Mesothelial cell of epicardium (in vitro differentiated cells): ENCODE measurements around the gene HBM. TPM values are rescaled to one million over a fixed set of nuclear protein-coding genes. Genes with fewer than 3 reads are reported as not detected.
"Not testable (repeated sequence)": the region's sequence is repeated elsewhere in the genome, so short reads cannot be mapped to it uniquely, and the experiment has no call there.

Experiments
- DNase-seq, 2 experiments: peaks; one replicate each; pipeline ENCODE4 v3.0.0; 2021; ENCODE audit warnings: low spot score in 2 of 2; ENCODE audit not compliant: unreplicated experiment in 2 of 2
- H3K27ac Mint-ChIP-seq: 2 replicates; pipeline ENCODE4 v1.8.0; 2021; ENCODE audit warnings: mixed read lengths
- H3K27me3 Mint-ChIP-seq: 2 replicates; pipeline ENCODE4 v1.8.0; 2021; ENCODE audit warnings: low read depth, mixed read lengths
- H3K36me3 Mint-ChIP-seq: 2 replicates; pipeline ENCODE4 v1.8.0; 2021; ENCODE audit warnings: mixed read lengths
- H3K4me1 Mint-ChIP-seq: 2 replicates; pipeline ENCODE4 v1.8.0; 2021; ENCODE audit warnings: mixed read lengths
- H3K4me3 Mint-ChIP-seq: 2 replicates; pipeline ENCODE4 v1.8.0; 2021; ENCODE audit warnings: mild to moderate bottlenecking, moderate library complexity, mixed read lengths
- H3K9me3 Mint-ChIP-seq: 2 replicates; pipeline ENCODE4 v1.8.0; 2021; ENCODE audit warnings: mixed read lengths
- total RNA-seq: library from RNA; stranded (reverse); gene quantifications from 3 replicates; pipeline ENCODE4 v1.2.1, GENCODE V29; 2021
- TF ChIP-seq, protein P1 (sequence below): fragments of 200-600 bp; sonication (generic); IDR thresholded peaks from one replicate; pipeline ENCODE4 v1.5.0; 2021; ENCODE audit warnings: antibody characterized with exemption; ENCODE audit not compliant: unreplicated experiment

HBM gene
- total RNA-seq, 1 donor from 2014 or later, result not detected

GRCh38 chr16:149024-149660 lies 16.6 kb upstream of the HBM start:
- TF ChIP-seq, protein P1, sequence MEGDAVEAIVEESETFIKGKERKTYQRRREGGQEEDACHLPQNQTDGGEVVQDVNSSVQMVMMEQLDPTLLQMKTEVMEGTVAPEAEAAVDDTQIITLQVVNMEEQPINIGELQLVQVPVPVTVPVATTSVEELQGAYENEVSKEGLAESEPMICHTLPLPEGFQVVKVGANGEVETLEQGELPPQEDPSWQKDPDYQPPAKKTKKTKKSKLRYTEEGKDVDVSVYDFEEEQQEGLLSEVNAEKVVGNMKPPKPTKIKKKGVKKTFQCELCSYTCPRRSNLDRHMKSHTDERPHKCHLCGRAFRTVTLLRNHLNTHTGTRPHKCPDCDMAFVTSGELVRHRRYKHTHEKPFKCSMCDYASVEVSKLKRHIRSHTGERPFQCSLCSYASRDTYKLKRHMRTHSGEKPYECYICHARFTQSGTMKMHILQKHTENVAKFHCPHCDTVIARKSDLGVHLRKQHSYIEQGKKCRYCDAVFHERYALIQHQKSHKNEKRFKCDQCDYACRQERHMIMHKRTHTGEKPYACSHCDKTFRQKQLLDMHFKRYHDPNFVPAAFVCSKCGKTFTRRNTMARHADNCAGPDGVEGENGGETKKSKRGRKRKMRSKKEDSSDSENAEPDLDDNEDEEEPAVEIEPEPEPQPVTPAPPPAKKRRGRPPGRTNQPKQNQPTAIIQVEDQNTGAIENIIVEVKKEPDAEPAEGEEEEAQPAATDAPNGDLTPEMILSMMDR, result no peak
- no peak overlapping the region for H3K27ac Mint-ChIP-seq
- H3K9me3 Mint-ChIP-seq, result no peaks in the 10 kb centered on the region
- H3K36me3 Mint-ChIP-seq, result no peaks in the 10 kb centered on the region
- H3K4me3 Mint-ChIP-seq, result no peak overlapping the region
- no peak for DNase-seq
- H3K27me3 Mint-ChIP-seq, result peaks cover 29% of the 10 kb centered on the region
- peaks cover 13% of the 10 kb centered on the region for H3K4me1 Mint-ChIP-seq

GRCh38 chr16:152141-153128 lies 13.3 kb upstream of the HBM start, which contains the start of gene HBZ:
Gene HBZ (plus strand): TSS chr16:152644. CDS start chr16:152910, 266 bp downstream.
- peaks cover 58% of the 10 kb centered on the region for H3K27me3 Mint-ChIP-seq
- TF ChIP-seq, protein P1, result no peak

GRCh38 chr16:153129-153521 lies 12.7 kb upstream of the HBM start:
- H3K9me3 Mint-ChIP-seq, DNase-seq, H3K36me3 Mint-ChIP-seq, H3K27ac Mint-ChIP-seq: not testable (repeated sequence)
- Mint-ChIP-seq H3K4me3 (peak overlapping the region; percentile 42), H3K27me3 (peaks cover 65% of the 10 kb centered on the region), H3K4me1 (peaks cover 16% of the 10 kb centered on the region)

More at GRCh38 chr16:152141-153128, 13.3 kb upstream of the HBM start, which contains the start of gene HBZ:
- H3K27ac Mint-ChIP-seq, result no peak within 1 kb of the TSS
- peaks cover 16% of the 10 kb centered on the region for H3K4me1 Mint-ChIP-seq
- no peak for DNase-seq
- no peaks in the 10 kb centered on the region for H3K36me3 Mint-ChIP-seq
- no peaks in the 10 kb centered on the region for H3K9me3 Mint-ChIP-seq
- H3K4me3 Mint-ChIP-seq, result peak within 1 kb of the TSS; percentile 44

- DNase-seq, H3K36me3 Mint-ChIP-seq, H3K4me3 Mint-ChIP-seq, H3K9me3 Mint-ChIP-seq, H3K27ac Mint-ChIP-seq: not testable (repeated sequence)
- peaks cover 16% of the 10 kb centered on the region for H3K4me1 Mint-ChIP-seq
- peaks cover 68% of the 10 kb centered on the region for H3K27me3 Mint-ChIP-seq
Observed at GRCh38 chr16:153550-154216, 12.1 kb upstream of the HBM start.

DNA sequence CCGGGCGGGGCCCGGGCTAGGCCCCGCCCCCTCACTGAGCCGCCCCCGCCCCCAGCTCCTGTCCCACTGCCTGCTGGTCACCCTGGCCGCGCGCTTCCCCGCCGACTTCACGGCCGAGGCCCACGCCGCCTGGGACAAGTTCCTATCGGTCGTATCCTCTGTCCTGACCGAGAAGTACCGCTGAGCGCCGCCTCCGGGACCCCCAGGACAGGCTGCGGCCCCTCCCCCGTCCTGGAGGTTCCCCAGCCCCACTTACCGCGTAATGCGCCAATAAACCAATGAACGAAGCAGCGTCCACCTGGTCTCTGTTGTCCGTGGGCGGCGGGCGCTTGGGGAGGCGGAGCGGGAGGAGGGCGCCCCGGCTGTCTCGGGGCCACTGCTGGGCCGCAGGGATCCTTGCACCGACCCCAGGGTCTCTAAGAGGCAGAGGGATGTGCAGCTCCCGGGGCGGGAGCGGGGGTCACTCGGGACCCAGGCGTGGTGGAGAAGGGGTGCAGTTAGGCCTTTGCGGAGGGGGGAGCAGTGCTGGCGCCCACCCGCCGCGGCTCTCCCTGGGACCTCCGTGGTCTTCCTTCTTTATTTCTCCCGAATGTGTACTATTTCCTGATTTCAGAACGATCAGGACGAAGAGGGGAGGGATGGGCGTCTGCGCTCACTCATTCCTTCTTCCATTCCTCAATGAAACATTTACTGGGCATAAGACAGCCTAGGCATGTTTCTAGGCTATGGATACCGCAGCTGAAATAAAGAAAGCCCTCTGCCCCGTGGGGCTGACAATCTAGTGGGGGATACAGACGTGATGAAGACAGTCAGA lies 11.4 kb upstream of the HBM start:
- peaks cover 68% of the 10 kb centered on the region for H3K27me3 Mint-ChIP-seq
- TF ChIP-seq, protein P1, result no peak
- peaks cover 8% of the 10 kb centered on the region for H3K4me1 Mint-ChIP-seq
- peak overlapping the region; percentile 65 for H3K4me3 Mint-ChIP-seq
- no peak overlapping the region for H3K27ac Mint-ChIP-seq
- DNase-seq, result no peak
- H3K9me3 Mint-ChIP-seq, result no peaks in the 10 kb centered on the region
- H3K36me3 Mint-ChIP-seq, result no peaks in the 10 kb centered on the region

DNA sequence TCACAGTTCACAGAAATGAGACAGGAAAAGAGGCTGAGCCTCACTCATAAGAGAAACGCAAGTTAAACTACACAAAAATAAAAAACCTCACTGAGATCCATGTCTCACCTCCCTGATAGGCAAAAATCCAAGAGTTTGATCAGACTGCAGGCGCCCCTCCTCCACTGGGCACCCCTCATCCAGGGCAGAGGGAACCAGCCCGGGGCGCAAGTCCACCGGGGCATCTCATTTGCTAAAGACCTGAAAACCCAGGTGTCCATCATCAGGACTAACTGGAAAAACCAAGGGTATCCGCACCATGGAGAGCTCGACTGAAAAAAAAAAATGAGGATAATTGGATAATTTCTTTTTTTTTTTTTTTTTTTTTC lies 10.8 kb upstream of the HBM start:
- TF ChIP-seq, protein P1, result no peak
- Mint-ChIP-seq H3K9me3 (no peaks in the 10 kb centered on the region), H3K27me3 (peaks cover 70% of the 10 kb centered on the region), H3K36me3 (no peaks in the 10 kb centered on the region), H3K4me3 (peak overlapping the region; percentile 65), H3K27ac (no peak overlapping the region), H3K4me1 (peaks cover 6% of the 10 kb centered on the region)
- no peak for DNase-seq
